Measurements from ENCODE around the gene TCHHL1.

Gene TCHHL1

GRCh38 chr1:152089014-152089674 lies at the start of gene TCHHL1:
TSS of gene TCHHL1 (minus strand) at chr1:152089064. CDS start at chr1:152088143, 921 bp downstream.
- no peak for DNase-seq

- no peak for DNase-seq
These were observed 48.4 kb upstream of the TCHHL1 start for GRCh38 chr1:152137215-152137614.

- no peak for DNase-seq
These were observed 41.3 kb upstream of the TCHHL1 start for GRCh38 chr1:152130186-152130585.

GRCh38 chr1:152127673-152128072 lies 38.8 kb upstream of the TCHHL1 start:
- DNase-seq = no peak

GRCh38 chr1:152125834-152126443 lies 37.1 kb upstream of the TCHHL1 start:
- DNase-seq = no peak

- DNase-seq = no peak
These were observed 30.1 kb upstream of the TCHHL1 start for GRCh38 chr1:152118915-152119314.

- no peak for DNase-seq
These were observed 26.5 kb upstream of the TCHHL1 start, which contains the start of gene TCHH for GRCh38 chr1:152115344-152115743. TSS of gene TCHH (minus strand) at chr1:152115444. CDS start at chr1:152114080, 1,364 bp downstream.

- DNase-seq = no peak
These were observed 24.1 kb upstream of the TCHHL1 start for GRCh38 chr1:152112885-152113432.

GRCh38 chr1:152112101-152112884 lies 23.4 kb upstream of the TCHHL1 start:
- peak; percentile 19 for DNase-seq

GRCh38 chr1:152111515-152111968 lies 22.7 kb upstream of the TCHHL1 start:
- DNase-seq = peak; percentile 39

GRCh38 chr1:152110860-152111514 lies 22.1 kb upstream of the TCHHL1 start:
- no peak for DNase-seq

GRCh38 chr1:152110365-152110859 lies 21.5 kb upstream of the TCHHL1 start:
- DNase-seq = peak; percentile 29

- no peak for DNase-seq
These were observed 21.1 kb upstream of the TCHHL1 start for GRCh38 chr1:152109998-152110294.

GRCh38 chr1:152109231-152109997 lies 20.6 kb upstream of the TCHHL1 start:
- DNase-seq = no peak

GRCh38 chr1:152108882-152109222 lies 20.0 kb upstream of the TCHHL1 start:
- no peak for DNase-seq

- DNase-seq = peak; percentile 19
These were observed 19.4 kb upstream of the TCHHL1 start for GRCh38 chr1:152107984-152108881.

- DNase-seq = no peak
These were observed 18.4 kb upstream of the TCHHL1 start for GRCh38 chr1:152107031-152107983.

GRCh38 chr1:152104854-152105253 lies 16.0 kb upstream of the TCHHL1 start:
- DNase-seq = no peak

GRCh38 chr1:152096931-152097330 lies 8.1 kb upstream of the TCHHL1 start:
- DNase-seq = no peak

GRCh38 chr1:152086760-152087159 lies 2.1 kb downstream of the TCHHL1 start:
- no peak for DNase-seq
